GM12872 (cell line): ENCODE measurements around the gene LCOR.

ENCODE experiments used
- CTCF ChIP-seq: IDR thresholded peaks from 3 replicates; pipeline ENCODE4 v1.5.1; 2011; ENCODE audit warnings: low read depth, mild to moderate bottlenecking, low read length, moderate library complexity; ENCODE audit not compliant: insufficient read depth

The LCOR gene

GRCh38 chr10:97034958-97035769 lies 203.1 kb downstream of the LCOR start:
- TF ChIP-seq CTCF, result no peak

GRCh38 chr10:97037365-97038361 lies 205.6 kb downstream of the LCOR start:
- peak; percentile 96 for TF ChIP-seq CTCF

GRCh38 chr10:97038688-97039087 lies 206.6 kb downstream of the LCOR start:
- TF ChIP-seq CTCF, result no peak

GRCh38 chr10:97039538-97040247 lies 207.6 kb downstream of the LCOR start:
- TF ChIP-seq CTCF, result no peak

GRCh38 chr10:97040248-97040584 lies 208.1 kb downstream of the LCOR start:
- no peak for TF ChIP-seq CTCF

- no peak for TF ChIP-seq CTCF
These were observed 208.6 kb downstream of the LCOR start for GRCh38 chr10:97040706-97041105.

- TF ChIP-seq CTCF, result no peak
These were observed 210.0 kb downstream of the LCOR start for GRCh38 chr10:97042081-97042480.
